CD4-positive, alpha-beta T cell (primary cell): ENCODE data around the gene LYST. TPM values are rescaled to one million over a fixed set of nuclear protein-coding genes. Genes with fewer than 3 reads are reported as not detected.

ENCODE experiments used
- ATAC-seq: fragments of 200-7000 bp; cut with Tn5 transposase; one replicate; pipeline ENCODE4 v1.10.0; 2022; ENCODE audit warnings: mild to moderate bottlenecking; ENCODE audit not compliant: poor library complexity
- CTCF ChIA-PET: fragments of 350-600 bp; sonication (Branson Sonifier 250); formaldehyde crosslinking; loops from one replicate; lab custom pipeline; 2021; ENCODE audit warnings: antibody characterized with exemption, inconsistent platforms; lab: Charles Lee
- POLR2A ChIA-PET: fragments of 350-600 bp; sonication (Branson Sonifier 250); formaldehyde crosslinking; loops from one replicate; lab custom pipeline; 2021; ENCODE audit warnings: antibody characterized with exemption, inconsistent platforms; lab: Charles Lee
- DNase-seq, 14 experiments: peaks; one replicate each; pipeline ENCODE4 v3.0.0-alpha.2; 2013 to 2020; ENCODE audit warnings: mixed read lengths in 2 of 14
- H3K27ac ChIP-seq, 2 donors: one replicate each; pipeline versions ENCODE4 v1.5.1 to v1.7.0; 2013; ENCODE audit warnings: low read length in 2 of 2, low read depth in 1 of 2, mild to moderate bottlenecking in 1 of 2
- H3K27me3 ChIP-seq, 2 experiments: 1 replicate in 1 of 2; 2 replicates in 1 of 2; pipeline versions ENCODE4 v1.6.1 to v1.7.0; 2013; ENCODE audit warnings: low read length in 2 of 2, control low read depth in 1 of 2, mild to moderate bottlenecking in 1 of 2, moderate library complexity in 1 of 2; ENCODE audit not compliant: insufficient read depth in 2 of 2, control insufficient read depth in 1 of 2
- H3K36me3 ChIP-seq: one replicate; pipeline ENCODE4 v1.6.1; 2013; ENCODE audit warnings: low read length, control low read depth; ENCODE audit not compliant: insufficient read depth
- H3K4me1 ChIP-seq: one replicate; pipeline ENCODE4 v1.6.1; 2013; ENCODE audit warnings: low read length, control low read depth; ENCODE audit not compliant: insufficient read depth
- H3K4me3 ChIP-seq: one replicate; pipeline ENCODE4 v1.5.1; 2013; ENCODE audit warnings: mild to moderate bottlenecking, low read length, moderate library complexity
- H3K9me3 ChIP-seq, 2 experiments: 1 replicate in 1 of 2; 2 replicates in 1 of 2; pipeline versions ENCODE4 v1.6.1 to v1.7.0; 2013; ENCODE audit warnings: low read length in 2 of 2, mild to moderate bottlenecking in 2 of 2, control low read depth in 1 of 2, moderate library complexity in 1 of 2; ENCODE audit not compliant: control insufficient read depth in 1 of 2, insufficient read depth in 1 of 2
- H3K27ac Mint-ChIP-seq: one replicate; pipeline ENCODE4 v1.8.0; 2020; ENCODE audit warnings: mixed read lengths
- H3K27me3 Mint-ChIP-seq: one replicate; pipeline ENCODE4 v1.8.0; 2021; ENCODE audit warnings: mixed read lengths
- H3K36me3 Mint-ChIP-seq: one replicate; pipeline ENCODE4 v1.8.0; 2021; ENCODE audit warnings: low read depth, mixed read lengths
- H3K4me1 Mint-ChIP-seq: one replicate; pipeline ENCODE4 v1.8.0; 2021; ENCODE audit warnings: low read depth, mixed read lengths
- H3K4me3 Mint-ChIP-seq: one replicate; pipeline ENCODE4 v1.8.0; 2020; ENCODE audit warnings: mild to moderate bottlenecking, mixed read lengths
- H3K9me3 Mint-ChIP-seq: one replicate; pipeline ENCODE4 v1.8.0; 2020; ENCODE audit warnings: mixed read lengths
- CTCF ChIP-seq: fragments of 200-600 bp; IDR thresholded peaks from one replicate; pipeline ENCODE4 v1.8.0; 2022; ENCODE audit warnings: antibody characterized with exemption, mild to moderate bottlenecking
- intact Hi-C, 2 experiments: fragments of 100-400 bp; cut with DNase I in 1 of 2; cut with micrococcal nuclease in 1 of 2; formaldehyde crosslinking; loops; one replicate each; pipeline versions ENCODE4 v1.15.1 to v1.9.0; 2023 to 2025; cut with DNase I, micrococcal nuclease
- total RNA-seq, 174 experiments: library from RNA in 2 of 174; stranded (reverse) in 2 of 174; gene quantifications; one replicate each; pipeline ENCODE4 v1.2.3 and lab custom pipeline; 2021 to 2026

Gene LYST
- total RNA-seq, 2 experiments from 2014 or later = 24.9 to 26.8 TPM

DNA sequence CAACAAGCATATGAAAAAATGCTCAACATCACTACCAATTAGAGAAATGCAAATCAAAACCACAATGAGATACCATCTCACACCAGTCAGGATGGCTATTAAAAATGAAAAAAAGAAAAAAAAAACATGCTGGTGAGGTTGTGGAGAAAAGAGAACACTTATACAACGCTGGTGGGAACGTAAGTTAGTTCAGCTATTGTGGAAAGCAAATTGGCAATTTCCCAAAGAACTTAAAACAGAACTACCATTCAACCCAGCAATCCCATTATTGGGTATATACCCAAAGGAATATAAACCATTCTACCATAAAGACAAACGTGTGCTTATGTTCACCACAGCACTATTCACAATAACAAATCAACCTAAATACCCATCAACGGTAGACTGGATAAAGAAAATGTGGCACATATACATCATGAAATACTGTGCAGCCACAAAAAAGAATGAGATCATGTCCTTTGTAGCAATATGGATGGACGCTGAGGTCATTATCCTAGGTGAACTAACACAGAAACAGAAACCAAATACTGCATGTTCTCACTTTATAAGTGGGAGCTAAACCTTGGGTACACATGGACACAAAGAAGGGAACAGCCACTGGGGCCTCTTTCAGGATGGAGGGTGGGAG lies 49.5 kb downstream of the LYST start:
- DNase-seq (no peak), ATAC-seq (no peak)
- CTCF ChIA-PET = no interaction called here
- H3K4me3 ChIP-seq = no peak overlapping the region
- POLR2A ChIA-PET = no interaction called here
- Mint-ChIP-seq H3K9me3 (no peaks in the 10 kb centered on the region), H3K27ac (no peak overlapping the region), H3K27me3 (no peaks in the 10 kb centered on the region), H3K36me3 (no peaks in the 10 kb centered on the region), H3K4me1 (no peaks in the 10 kb centered on the region), H3K4me3 (no peak overlapping the region)
- no peaks in the 10 kb centered on the region for H3K36me3 ChIP-seq
- no peaks in the 10 kb centered on the region for H3K4me1 ChIP-seq
- H3K9me3 ChIP-seq = no peaks in the 10 kb centered on the region
- no peaks in the 10 kb centered on the region for H3K27me3 ChIP-seq
- TF ChIP-seq CTCF = no peak
- intact Hi-C loops = no loop called here
- no peak overlapping the region for H3K27ac ChIP-seq

GRCh38 chr1:235809688-235810397 lies 56.9 kb downstream of the LYST start:
- no peak overlapping the region for H3K27ac Mint-ChIP-seq

GRCh38 chr1:235808223-235808622 lies 58.5 kb downstream of the LYST start:
- Mint-ChIP-seq H3K4me1 (no peaks in the 10 kb centered on the region), H3K27me3 (no peaks in the 10 kb centered on the region), H3K9me3 (no peaks in the 10 kb centered on the region), H3K4me3 (no peak overlapping the region), H3K27ac (no peak overlapping the region), H3K36me3 (peaks cover 31% of the 10 kb centered on the region)
- Histone ChIP-seq H3K27me3 (no peaks in the 10 kb centered on the region), H3K4me1 (no peaks in the 10 kb centered on the region), H3K36me3 (peaks cover 6% of the 10 kb centered on the region), H3K9me3 (no peaks in the 10 kb centered on the region), H3K4me3 (no peak overlapping the region), H3K27ac (no peak overlapping the region)
- POLR2A ChIA-PET = no interaction called here
- no peak for DNase-seq
- no peak for ATAC-seq
- TF ChIP-seq CTCF = no peak
- CTCF ChIA-PET = no interaction called here
- intact Hi-C loops = no loop called here

More at GRCh38 chr1:235809688-235810397, 56.9 kb downstream of the LYST start:
- Histone ChIP-seq H3K4me1 (no peaks in the 10 kb centered on the region), H3K27me3 (no peaks in the 10 kb centered on the region), H3K9me3 (no peaks in the 10 kb centered on the region), H3K4me3 (no peak overlapping the region), H3K27ac (no peak overlapping the region), H3K36me3 (peaks cover 3% of the 10 kb centered on the region)
- TF ChIP-seq CTCF = no peak
- Mint-ChIP-seq H3K4me3 (no peak overlapping the region), H3K9me3 (no peaks in the 10 kb centered on the region), H3K4me1 (no peaks in the 10 kb centered on the region), H3K36me3 (peaks cover 30% of the 10 kb centered on the region), H3K27me3 (no peaks in the 10 kb centered on the region)
- ChIA-PET POLR2A (interaction anchor here (0.5 kb wide), 1 partner anchor 27 kb away, joined by 4 read pairs; no protein-coding TSS in a partner anchor), CTCF (no interaction called here)
- no peak for ATAC-seq
- intact Hi-C loops = no loop called here
- no peak for DNase-seq
